Posterior vena cava (tissue), 2 donors: ENCODE measurements around the gene LDLRAD4. TPM values are rescaled to one million over a fixed set of nuclear protein-coding genes. Genes with fewer than 3 reads are reported as not detected.

Experiments used
- DNase-seq: peaks from one replicate; pipeline ENCODE4 v3.0.0-alpha.2; 2020; ENCODE audit warnings: low spot score
- intact Hi-C, 2 donors: fragments of 100-400 bp; cut with DNase I; formaldehyde crosslinking; loops; one replicate each; pipeline versions ENCODE4 v1.14.1 to v1.14.2; 2022 to 2023
- total RNA-seq, 2 donors: library from RNA; stranded (reverse); fragmentation: NEBNext Ultra II Directional; extraction: Animal tissue kit (Norgen Biotek cat#: 25700); gene quantifications; one replicate each; pipeline ENCODE4 v1.2.1, GENCODE V29; 2021
- donor health status: DM: yes; HTN: yes; CAD: no.
- donor health status: DM: yes; HTN: yes; CAD: no.

LDLRAD4 gene
- total RNA-seq, 2 donors from 2014 or later: 52.3 to 74.8 TPM

GRCh38 chr18:13270279-13270855 is 51.8 kb downstream of the LDLRAD4 start:
- intact Hi-C loops: no loop called here
- no peak for DNase-seq

GRCh38 chr18:13271302-13271911 is 52.8 kb downstream of the LDLRAD4 start:
- peak; percentile 44 for DNase-seq
- intact Hi-C loops: no loop called here

DNA sequence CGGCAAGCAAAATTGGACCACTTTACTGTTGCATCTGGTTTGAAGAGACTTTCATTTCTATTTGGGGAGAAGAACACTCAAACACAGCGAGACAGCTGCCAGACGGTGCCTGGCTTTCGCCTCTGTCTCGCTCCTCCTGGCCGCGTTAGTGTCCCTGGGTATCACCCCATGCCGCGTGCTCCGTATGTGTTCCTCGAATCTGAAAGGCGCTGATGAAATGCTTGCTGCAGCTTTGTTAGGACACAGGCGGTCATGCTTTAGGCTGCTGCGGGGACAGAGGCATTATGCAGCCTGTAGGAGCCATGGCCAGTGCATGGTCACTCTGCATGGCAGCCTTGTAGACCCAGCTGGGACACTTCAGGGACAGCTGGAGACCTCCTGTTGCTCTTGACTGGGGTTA is 53.9 kb downstream of the LDLRAD4 start:
- intact Hi-C loops: no loop called here
- DNase-seq: peak; percentile 58

- peak; percentile 78 for DNase-seq
- intact Hi-C loops: no loop called here
Observed at GRCh38 chr18:13273800-13274199, 55.2 kb downstream of the LDLRAD4 start.

- no peak for DNase-seq
- intact Hi-C loops: no loop called here
Observed at GRCh38 chr18:13275075-13275474, 56.5 kb downstream of the LDLRAD4 start.

GRCh38 chr18:13276530-13277520 is 58.3 kb downstream of the LDLRAD4 start:
- DNase-seq: peak; percentile 77

GRCh38 chr18:13278062-13278630 is 59.6 kb downstream of the LDLRAD4 start:
- DNase-seq: peak; percentile 42
- intact Hi-C loops: no loop called here

More at GRCh38 chr18:13276530-13277520, 58.3 kb downstream of the LDLRAD4 start:
- intact Hi-C loops: no loop called here

GRCh38 chr18:13279181-13280069 is 60.9 kb downstream of the LDLRAD4 start:
- no peak for DNase-seq
- intact Hi-C loops: loop anchor here in 1 of 2 donors (10.0 kb wide), 1 partner anchor 45 kb away; no protein-coding TSS in a partner anchor

GRCh38 chr18:13280070-13280795 is 61.7 kb downstream of the LDLRAD4 start:
- DNase-seq: peak; percentile 23
- intact Hi-C loops: loop anchor here in 1 of 2 donors (10.0 kb wide), 1 partner anchor 45 kb away; no protein-coding TSS in a partner anchor

DNA sequence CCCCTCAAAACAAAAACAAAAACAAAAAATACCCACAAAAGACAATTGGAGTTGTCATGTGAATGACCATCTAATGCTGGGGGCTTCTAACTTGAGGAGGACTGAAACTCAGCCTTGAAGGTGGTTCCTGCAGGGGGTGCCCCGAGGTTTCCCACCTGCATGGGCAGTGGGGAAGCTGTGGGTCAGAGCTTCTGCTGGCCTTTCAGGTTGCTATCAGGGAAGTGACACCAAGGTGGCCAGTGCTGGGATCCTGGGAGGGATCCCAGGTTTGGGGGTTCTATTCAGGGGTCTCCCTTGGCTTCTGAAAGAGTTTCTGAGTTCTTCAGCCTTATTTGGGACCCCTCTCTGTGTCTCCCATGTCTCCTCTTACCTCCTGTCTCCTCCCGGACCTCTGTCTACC is 62.8 kb downstream of the LDLRAD4 start:
- intact Hi-C loops: loop anchor here in 1 of 2 donors (10.0 kb wide), 1 partner anchor 47 kb away; no protein-coding TSS in a partner anchor
- peak; percentile 58 for DNase-seq

GRCh38 chr18:13283746-13284145 is 65.2 kb downstream of the LDLRAD4 start:
- no peak for DNase-seq
- intact Hi-C loops: loop anchor here in 1 of 2 donors (10.0 kb wide), 1 partner anchor 49 kb away; no protein-coding TSS in a partner anchor

DNA sequence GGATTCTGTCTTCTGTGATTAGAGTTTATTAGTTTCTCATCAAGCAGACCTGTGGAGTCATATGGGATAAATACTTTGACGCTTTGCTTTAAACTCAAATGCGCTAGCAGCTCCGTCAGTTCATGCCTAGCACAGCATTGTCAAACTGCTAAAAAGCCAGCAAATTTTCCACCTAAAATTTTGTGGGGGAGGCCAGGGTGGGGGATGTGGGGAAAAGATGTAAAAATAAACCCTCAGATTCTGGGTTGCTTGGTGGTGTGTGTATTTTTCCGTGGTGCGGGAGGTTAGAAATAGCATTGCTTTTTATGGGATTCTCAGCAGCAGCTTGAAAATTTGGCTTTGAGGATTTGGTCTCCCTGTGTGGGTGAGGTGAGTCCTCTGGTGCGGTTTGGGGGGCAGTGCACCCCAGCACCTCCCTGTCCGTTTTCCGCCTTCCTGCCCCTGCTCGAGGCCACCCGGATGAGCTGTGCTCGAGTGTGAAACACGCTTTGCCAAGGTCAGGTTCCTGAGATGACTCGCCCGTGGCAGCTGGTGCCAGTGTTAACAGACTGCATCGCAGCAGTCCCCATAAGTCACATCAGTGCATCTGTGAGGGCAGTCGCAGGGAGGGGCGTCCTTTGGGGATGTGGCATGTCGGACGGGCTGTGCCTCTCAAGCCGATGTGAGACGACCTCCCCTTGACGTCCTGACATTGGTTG is 65.9 kb downstream of the LDLRAD4 start:
- intact Hi-C loops: loop anchor here in 1 of 2 donors (10.0 kb wide), 1 partner anchor 50 kb away; no protein-coding TSS in a partner anchor
- peak; percentile 76 for DNase-seq

- intact Hi-C loops: loop anchor here in 1 of 2 donors (10.0 kb wide), 1 partner anchor 51 kb away; no protein-coding TSS in a partner anchor
- no peak for DNase-seq
Observed at GRCh38 chr18:13285874-13286273, 67.3 kb downstream of the LDLRAD4 start.

GRCh38 chr18:13286456-13287125 is 68.0 kb downstream of the LDLRAD4 start:
- intact Hi-C loops: loop anchor here in 1 of 2 donors (10.0 kb wide), 1 partner anchor 52 kb away; no protein-coding TSS in a partner anchor
- DNase-seq: peak; percentile 62

DNA sequence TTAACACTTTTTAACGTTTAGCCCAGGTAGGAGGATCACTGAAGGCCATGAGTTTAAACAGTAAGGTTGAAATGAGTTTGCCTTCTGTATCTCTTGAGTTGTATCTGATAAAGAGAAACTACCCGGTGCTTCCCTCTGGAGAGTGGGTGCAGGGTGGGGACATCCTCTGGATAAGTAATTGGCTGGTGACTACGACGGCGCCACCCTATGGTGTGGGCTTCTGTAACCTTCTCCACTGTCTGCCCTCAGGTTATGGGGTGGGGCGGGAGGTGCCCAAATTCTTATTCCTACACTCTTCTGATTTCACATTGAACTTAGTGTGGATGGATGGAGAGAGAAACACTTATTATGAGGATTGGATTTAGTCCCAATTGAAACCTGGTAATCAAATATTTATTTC is 68.8 kb downstream of the LDLRAD4 start:
- DNase-seq: peak; percentile 66
- intact Hi-C loops: loop anchor here in 1 of 2 donors (10.0 kb wide), 1 partner anchor 53 kb away; no protein-coding TSS in a partner anchor

DNA sequence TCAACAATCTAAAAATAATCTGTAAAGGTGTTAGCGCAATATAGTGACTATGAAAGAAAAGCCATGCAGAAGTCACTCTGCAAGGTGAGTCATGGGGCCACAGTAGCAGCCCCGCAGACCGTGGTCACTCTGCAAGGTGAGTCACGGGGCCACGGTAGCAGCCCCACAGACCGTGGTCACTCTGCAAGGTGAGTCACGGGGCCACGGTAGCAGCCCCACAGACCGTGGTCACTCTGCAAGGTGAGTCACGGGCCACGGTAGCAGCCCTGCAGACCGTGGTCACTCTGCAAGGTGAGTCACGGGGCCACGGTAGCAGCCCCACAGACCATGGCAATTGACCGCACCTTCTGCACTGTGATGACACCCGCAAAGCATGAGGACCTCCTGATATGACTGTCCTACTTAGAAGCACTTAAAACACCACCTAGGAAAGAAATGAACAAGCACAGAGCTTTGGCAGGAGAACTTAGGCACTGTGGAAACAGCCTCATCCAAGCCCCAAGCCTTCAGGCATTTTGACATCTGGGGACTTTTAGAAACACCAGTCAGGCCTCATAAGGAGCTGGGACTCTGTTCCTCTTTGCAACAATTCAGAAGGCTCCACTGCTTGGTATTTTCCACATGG is 70.1 kb downstream of the LDLRAD4 start:
- peak; percentile 51 for DNase-seq
- intact Hi-C loops: loop anchor here in 1 of 2 donors (1.0 to 10.0 kb wide), 2 partner anchors 35 to 54 kb away; no protein-coding TSS in a partner anchor
